Measurements from ENCODE around the gene GFRA4. TPM values are rescaled to one million over a fixed set of nuclear protein-coding genes. Genes with fewer than 3 reads are reported as not detected.

GFRA4 gene
- total RNA-seq, 1 experiment from 2014 or later, result not detected

GRCh38 chr20:3661814-3662665 is 1.2 kb downstream of the GFRA4 start:
- CTCF ChIA-PET, result no interaction called here
- TF ChIP-seq, protein P1, sequence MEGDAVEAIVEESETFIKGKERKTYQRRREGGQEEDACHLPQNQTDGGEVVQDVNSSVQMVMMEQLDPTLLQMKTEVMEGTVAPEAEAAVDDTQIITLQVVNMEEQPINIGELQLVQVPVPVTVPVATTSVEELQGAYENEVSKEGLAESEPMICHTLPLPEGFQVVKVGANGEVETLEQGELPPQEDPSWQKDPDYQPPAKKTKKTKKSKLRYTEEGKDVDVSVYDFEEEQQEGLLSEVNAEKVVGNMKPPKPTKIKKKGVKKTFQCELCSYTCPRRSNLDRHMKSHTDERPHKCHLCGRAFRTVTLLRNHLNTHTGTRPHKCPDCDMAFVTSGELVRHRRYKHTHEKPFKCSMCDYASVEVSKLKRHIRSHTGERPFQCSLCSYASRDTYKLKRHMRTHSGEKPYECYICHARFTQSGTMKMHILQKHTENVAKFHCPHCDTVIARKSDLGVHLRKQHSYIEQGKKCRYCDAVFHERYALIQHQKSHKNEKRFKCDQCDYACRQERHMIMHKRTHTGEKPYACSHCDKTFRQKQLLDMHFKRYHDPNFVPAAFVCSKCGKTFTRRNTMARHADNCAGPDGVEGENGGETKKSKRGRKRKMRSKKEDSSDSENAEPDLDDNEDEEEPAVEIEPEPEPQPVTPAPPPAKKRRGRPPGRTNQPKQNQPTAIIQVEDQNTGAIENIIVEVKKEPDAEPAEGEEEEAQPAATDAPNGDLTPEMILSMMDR (conservative IDR thresholded peaks at IDR 0.05), result no peak
- TF ChIP-seq EZH2 (IDR thresholded peaks at IDR 0.05; ENCODE audit: low read depth), result no peak

DNA sequence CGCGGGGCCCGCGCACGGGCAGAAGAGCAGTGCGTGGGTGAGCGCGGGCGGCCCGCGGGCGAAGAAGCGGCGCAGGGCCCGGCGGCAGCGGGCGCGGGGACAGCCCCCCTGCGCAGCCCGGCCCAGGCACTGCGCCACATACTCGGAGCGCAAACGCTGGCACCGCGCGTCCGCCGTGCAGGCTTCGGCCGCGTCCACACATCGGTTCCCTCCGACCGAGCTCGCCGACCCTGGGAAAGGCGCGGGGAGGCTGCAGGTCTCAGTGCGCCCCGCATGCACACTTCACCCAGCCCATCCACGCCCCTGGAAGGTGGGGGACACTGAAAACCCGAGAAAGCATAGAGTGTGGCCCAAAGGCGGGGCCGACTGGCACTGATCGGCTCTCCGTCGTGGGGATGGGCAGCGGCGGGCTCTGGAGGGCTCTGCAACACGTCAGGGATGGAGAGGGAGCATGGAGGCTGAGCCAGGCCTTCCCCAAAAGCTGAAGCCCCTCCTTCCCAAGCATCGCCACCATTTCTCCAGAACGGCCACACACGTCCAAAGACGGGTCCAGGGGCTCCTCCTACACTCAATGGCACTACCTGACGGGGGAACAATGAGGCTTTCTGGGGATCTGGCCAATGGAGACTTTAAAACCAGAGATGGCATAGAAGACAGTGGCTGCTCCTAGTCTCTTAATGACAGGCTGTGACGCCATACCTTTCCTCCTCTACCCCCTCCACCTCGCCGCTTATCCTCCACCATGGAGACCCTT is 2.0 kb downstream of the GFRA4 start:
- Histone ChIP-seq H4K20me1 (ENCODE audit: insufficient read depth) (no peaks in the 10 kb centered on the region), H2AFZ (no peak overlapping the region), H3K79me2 (ENCODE audit: low read depth) (no peaks in the 10 kb centered on the region), H3K36me3 (ENCODE audit: low read depth) (no peaks in the 10 kb centered on the region), H3K27me3 (ENCODE audit: insufficient read depth, low read depth) (no peaks in the 10 kb centered on the region), H3K4me1 (replicated peaks; ENCODE audit: insufficient read depth) (no peaks in the 10 kb centered on the region), H3K27ac (no peak overlapping the region), H3K4me3 (no peak overlapping the region), H3F3A (ENCODE audit: insufficient read depth, low read depth) (no peaks in the 10 kb centered on the region), H3K9me2 (ENCODE audit: insufficient read depth) (no peaks in the 10 kb centered on the region), H3K9me3 (ENCODE audit: insufficient read depth, low read depth) (no peaks in the 10 kb centered on the region), H3K4me2 (no peak overlapping the region)
- ChIA-PET POLR2A (ENCODE audit: unreplicated experiment) (no interaction called here), CTCF (no interaction called here)
- intact Hi-C loops (cut with micrococcal nuclease; ENCODE audit: unreplicated experiment), result no loop called here
- TF ChIP-seq EZH2 (IDR thresholded peaks at IDR 0.05; ENCODE audit: low read depth), result no peak
- TF ChIP-seq, protein P1 (conservative IDR thresholded peaks at IDR 0.05), result no peak
- DNase-seq, result no peak
- no TSS peak for BruUV-seq (replicated peaks)

More at GRCh38 chr20:3661814-3662665, 1.2 kb downstream of the GFRA4 start:
- no peaks in the 10 kb centered on the region for H3K4me1 ChIP-seq (replicated peaks; ENCODE audit: insufficient read depth)
- intact Hi-C loops (cut with micrococcal nuclease; ENCODE audit: unreplicated experiment), result no loop called here
- H3K9me2 ChIP-seq (ENCODE audit: insufficient read depth), result no peaks in the 10 kb centered on the region
- POLR2A ChIA-PET (ENCODE audit: unreplicated experiment), result no interaction called here
- H3K27ac ChIP-seq, result no peak overlapping the region
- no peaks in the 10 kb centered on the region for H3K9me3 ChIP-seq (ENCODE audit: insufficient read depth, low read depth)
- H3K36me3 ChIP-seq (ENCODE audit: low read depth), result no peaks in the 10 kb centered on the region
- H2AFZ ChIP-seq, result no peak overlapping the region
- H3F3A ChIP-seq (ENCODE audit: insufficient read depth, low read depth), result no peaks in the 10 kb centered on the region
- no peak overlapping the region for H3K4me2 ChIP-seq
- no peaks in the 10 kb centered on the region for H3K27me3 ChIP-seq (ENCODE audit: insufficient read depth, low read depth)
- no peaks in the 10 kb centered on the region for H4K20me1 ChIP-seq (ENCODE audit: insufficient read depth)
- no peak for DNase-seq
- H3K4me3 ChIP-seq, result no peak overlapping the region
- no TSS peak for BruUV-seq (replicated peaks)
- H3K79me2 ChIP-seq (ENCODE audit: low read depth), result no peaks in the 10 kb centered on the region

DNA sequence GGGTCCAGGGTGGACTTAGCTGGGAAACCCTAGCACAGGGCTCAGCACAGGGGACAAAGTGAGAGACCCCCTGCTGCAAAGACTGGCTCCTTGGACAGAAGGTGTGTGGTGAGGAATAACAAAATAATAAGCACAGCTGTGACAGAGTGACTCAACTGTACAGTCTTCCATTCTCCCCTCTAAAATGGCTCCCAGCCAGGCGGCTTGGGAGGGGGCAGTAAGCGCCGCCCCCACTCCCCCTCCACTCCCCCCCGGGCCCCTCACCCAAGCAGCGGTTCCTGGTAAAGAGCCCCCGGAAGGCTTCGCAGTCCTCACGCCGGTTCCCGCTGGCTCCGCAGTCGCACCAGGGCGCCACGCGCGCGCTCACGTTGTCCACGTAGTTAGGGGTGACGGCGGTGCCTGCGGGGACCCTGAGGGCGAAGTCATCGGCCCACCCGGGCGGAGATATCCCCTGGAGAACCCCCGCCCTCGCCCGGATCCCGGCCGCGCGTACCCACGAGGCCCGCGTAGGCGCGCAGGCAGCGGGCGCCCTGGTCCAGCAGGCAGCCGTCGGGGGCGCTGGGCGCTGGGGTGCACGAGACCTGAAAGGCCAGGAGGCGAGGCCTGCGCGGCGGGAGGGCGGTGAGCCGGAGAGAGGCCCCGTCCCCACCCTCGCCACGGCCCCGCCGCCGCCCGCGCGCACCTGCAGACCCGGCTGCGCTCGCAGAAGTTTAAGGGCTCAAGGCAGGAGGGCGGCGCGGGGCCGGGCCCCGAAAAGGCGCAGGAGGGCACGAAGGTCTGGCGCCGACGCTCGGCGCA is 2.7 kb downstream of the GFRA4 start:
- Histone ChIP-seq H3K4me3 (no peak overlapping the region), H3K79me2 (ENCODE audit: low read depth) (no peaks in the 10 kb centered on the region), H3K9me3 (ENCODE audit: insufficient read depth, low read depth) (no peaks in the 10 kb centered on the region), H2AFZ (no peak overlapping the region), H3K9me2 (ENCODE audit: insufficient read depth) (no peaks in the 10 kb centered on the region), H3K36me3 (ENCODE audit: low read depth) (no peaks in the 10 kb centered on the region), H3K27ac (no peak overlapping the region), H3K4me1 (replicated peaks; ENCODE audit: insufficient read depth) (no peaks in the 10 kb centered on the region), H4K20me1 (ENCODE audit: insufficient read depth) (no peaks in the 10 kb centered on the region), H3K27me3 (ENCODE audit: insufficient read depth, low read depth) (no peaks in the 10 kb centered on the region), H3F3A (ENCODE audit: insufficient read depth, low read depth) (no peaks in the 10 kb centered on the region), H3K4me2 (no peak overlapping the region)
- BruUV-seq (replicated peaks), result no TSS peak
- ChIA-PET POLR2A (ENCODE audit: unreplicated experiment) (no interaction called here), CTCF (no interaction called here)
- intact Hi-C loops (cut with micrococcal nuclease; ENCODE audit: unreplicated experiment), result no loop called here
- TF ChIP-seq, protein P1 (conservative IDR thresholded peaks at IDR 0.05), result no peak
- no peak for TF ChIP-seq EZH2 (IDR thresholded peaks at IDR 0.05; ENCODE audit: low read depth)
- no peak for DNase-seq

Data from PC-9 (cell line).